ENCODE results near the gene SCUBE2.

The SCUBE2 gene

DNA sequence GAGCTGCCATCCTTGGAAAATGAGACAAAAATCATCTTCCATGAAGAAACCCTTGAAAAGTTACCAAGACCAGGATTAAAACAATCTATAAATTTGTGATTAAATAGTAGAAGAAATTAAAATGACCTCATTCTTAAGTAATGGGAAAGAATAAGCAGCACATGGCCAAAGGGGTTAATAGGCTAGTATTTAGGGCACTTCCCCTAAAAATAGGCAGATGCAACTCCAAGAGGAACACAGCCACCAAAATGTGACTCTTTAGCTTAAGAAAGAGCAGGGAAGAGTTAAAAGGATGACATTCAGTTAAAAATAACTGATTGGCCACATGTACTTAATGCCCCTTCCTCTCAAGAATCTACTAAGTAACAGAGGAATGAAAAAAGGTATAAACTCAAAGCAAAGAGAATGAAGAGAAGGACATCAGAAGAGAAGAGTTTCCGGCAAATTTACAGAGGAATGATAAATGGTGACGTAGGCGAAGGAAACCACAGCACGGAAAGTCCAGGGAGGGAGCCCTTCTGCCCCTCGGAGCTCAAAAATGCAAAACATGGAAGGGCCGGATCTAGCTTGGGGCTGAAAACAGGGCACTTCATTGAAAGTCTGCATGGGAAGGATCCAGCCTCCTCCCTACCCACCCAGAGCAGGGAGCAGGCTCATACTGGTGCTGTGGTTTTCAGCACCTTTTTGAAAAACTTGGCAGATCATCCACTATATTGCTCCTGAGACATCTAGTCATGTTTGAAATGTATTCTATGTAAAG lies 17.8 kb downstream of the SCUBE2 start:
- FAIRE-seq, result no peak

DNA sequence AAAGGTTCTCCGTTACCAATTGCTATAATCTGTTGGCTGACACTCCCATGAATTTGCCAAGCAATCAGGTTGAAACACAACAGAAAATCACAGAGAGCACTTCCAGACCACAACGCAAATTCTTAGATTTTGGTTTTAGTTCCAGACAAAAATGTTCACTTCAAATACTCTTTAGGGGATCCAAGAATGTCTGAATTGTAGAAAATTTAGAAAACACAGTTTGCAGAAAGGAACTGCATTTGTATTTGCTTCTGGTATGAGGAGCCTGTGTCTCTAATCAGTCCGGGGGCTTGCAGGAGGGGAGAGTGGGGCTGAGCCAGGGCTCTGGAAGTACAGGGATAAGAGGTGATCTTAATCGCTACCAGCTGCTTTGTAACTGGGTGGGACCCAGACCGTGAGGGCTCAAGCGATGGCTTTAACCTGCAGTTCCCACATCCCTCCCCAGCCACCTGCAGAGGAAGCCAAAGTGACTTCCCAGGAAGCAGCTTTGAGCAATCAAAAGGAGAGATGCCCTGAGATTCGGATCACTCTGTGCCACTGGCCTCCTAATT lies 18.7 kb downstream of the SCUBE2 start:
- no peak for FAIRE-seq

DNA sequence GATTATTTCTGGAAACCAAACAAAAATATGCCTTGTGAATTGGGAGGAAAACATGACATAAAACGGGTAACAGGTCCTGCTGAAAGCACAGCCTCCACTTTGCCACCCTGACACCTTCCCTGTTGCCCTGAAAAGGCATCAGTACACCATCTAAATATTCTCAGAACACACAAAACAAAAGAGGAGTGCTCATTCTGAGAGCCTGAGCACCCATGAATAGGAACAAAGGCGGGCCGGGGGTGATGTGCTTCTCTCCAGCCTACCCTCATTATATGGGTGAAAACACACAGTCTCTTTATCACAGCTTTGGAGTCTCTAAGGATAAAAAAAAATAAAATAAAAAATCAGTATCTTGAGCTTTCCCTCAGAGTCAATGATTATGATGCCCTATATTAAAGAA lies 19.7 kb downstream of the SCUBE2 start:
- no peak for FAIRE-seq

DNA sequence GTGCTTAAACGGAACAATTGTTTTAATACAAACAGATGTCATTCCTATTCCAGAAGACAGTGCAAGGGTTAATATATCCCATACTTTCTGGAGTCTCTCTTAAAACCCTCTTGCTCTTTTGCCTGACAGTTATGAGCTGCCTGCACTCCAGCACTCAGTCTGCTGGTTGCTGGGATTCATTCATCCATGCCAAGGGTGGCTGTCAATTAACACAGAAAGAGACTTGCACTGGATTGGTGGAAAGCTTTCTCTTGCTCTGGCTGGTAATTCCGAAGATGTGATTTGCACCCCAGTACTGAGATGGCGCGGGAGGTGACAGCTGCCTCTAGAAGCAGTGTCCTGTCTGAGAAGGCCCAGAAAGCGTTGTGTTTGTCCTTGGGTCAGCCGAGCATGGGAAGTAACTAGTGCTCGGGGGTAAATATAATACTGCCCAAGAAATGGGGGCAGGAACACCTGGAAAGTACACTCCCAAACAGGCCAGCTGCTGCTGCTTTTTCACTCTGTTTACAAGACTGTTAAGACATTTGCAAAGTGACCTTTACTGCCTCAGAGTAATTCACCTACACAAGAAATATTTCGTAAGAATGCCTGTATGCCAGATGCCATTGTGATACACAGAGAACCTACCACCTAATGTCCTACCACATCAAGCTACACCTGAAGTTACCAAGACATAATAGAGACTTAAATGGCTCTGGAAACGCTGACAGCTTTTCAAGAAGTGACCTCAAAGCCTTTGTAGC lies 20.5 kb downstream of the SCUBE2 start:
- FAIRE-seq, result no peak

DNA sequence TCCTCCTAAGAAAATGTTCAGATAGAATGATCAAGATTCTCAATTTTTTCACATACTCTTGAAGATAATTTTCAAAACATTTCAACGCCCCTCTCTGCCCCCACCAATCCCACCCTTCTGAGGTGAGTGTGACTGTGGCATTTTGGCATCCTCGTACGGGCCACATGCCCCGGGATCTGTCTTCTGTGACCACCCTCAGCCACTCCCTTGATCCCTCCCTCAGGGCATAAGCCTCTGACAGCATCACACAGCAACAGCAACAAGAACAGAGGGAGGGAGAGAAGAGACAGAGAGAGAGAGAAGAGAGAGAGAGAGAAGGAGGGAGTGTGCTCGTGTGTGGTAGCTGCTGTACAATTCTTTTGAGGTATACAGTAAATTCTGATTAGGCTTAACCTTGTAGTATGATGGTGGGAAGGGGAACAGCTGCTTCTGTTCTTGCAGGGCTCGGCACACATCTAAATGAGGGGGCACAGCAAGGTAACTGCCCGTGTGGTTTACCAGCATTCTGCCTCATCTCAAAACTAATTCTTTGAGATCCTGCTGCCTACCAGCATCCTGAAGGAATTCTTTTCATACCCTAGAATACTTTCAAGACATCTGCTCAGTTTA lies 21.4 kb downstream of the SCUBE2 start:
- no peak for FAIRE-seq

DNA sequence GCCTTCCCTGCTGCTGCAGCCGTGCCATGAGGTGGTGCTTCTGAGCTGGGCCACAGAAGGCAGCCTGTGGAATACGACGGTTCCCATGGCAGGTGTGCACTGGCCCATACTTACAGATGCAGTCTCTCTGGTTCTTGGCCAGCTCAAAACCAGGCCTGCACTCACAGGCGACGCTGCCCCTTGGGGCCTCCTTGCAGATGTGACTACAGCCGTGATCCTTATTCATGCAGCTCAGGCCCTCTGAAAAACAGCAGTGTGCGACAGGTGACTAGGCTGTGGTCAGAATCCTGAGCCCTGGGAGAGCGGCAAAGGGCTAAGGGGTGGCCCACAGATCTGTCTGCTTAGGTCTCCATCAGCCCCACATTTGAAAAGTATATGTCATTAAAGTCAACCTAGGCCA lies 22.1 kb downstream of the SCUBE2 start:
- FAIRE-seq, result no peak

DNA sequence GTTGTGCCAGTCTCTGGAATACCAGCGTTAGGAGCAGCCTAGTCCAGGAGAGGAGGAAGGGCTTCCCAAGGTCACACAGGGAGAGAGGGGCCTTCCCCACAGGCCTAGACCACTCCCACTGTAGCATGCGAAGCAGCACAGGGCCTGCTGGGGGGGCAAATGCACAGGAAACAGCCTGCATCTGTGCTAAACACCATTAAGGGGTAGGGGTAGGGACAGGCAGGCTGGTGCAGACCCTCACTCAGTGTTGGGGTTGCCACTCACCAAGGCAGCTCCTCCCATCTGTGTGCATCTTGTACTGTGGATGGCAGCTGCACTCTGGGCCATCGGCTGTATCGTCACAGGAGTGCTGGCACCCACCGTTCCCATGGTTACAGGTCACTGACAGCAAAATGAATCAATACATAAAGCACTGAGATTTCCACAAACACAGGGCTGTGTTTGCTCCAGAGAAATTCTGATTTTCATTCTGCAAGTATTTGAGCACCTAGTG lies 24.9 kb downstream of the SCUBE2 start:
- no peak for FAIRE-seq

DNA sequence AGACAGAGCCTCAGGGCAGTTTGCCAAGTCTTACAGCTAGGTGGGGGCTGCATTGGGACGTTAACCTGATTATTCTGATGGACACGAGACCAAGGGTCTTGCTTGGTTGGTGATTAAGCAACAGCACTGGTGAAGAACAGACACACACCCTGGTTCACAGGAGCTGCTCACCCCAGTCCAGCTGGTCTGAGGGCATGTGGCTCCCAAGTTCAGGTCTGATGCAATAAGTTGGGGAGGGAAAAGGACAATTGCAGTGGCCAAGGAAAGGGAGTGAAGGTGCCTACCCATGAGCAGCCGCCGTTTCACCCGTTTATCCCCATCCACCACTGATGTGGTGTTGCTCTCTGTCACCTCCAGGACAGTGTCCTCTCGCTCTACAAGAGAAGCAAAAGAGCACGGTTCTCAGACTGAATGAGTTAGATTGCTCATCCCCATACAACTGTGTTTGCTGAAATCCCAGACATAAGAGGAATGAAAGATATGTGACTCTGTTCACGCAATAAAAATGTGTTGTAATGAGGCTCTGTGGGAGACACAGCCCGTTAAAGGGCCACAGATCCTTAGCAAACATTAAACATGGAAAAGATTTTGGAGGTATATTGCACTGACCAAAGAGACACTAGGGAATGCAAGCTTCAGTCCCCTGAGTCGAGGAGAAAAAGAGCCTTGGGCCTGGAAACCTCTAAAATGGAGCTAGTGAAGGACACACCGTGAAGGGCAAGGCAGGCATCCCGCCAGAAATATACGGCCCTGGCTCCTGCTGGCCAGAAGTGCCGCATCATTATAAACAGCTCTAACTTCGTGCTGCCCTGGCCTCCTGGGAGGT lies 25.6 kb downstream of the SCUBE2 start:
- FAIRE-seq, result no peak

DNA sequence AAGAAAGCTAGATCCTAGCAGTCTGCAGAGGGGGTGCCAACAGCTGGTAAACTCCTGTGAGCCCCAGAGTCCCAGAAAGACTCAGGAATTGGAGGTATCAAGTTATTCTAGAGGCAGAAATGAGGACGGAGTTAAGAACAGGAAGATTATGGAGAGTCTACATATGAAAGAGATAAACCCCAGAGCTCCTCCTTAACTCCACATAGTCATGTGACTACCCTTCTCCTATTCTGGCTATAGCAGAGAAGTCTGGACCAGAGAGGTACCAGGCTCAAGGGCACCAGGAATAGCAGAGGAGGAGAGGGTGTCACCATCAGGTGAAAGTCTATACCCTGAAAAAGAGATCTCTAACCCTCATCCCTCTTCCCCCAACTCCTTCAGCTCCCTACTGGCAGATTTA lies 29.6 kb downstream of the SCUBE2 start:
- FAIRE-seq, result no peak

DNA sequence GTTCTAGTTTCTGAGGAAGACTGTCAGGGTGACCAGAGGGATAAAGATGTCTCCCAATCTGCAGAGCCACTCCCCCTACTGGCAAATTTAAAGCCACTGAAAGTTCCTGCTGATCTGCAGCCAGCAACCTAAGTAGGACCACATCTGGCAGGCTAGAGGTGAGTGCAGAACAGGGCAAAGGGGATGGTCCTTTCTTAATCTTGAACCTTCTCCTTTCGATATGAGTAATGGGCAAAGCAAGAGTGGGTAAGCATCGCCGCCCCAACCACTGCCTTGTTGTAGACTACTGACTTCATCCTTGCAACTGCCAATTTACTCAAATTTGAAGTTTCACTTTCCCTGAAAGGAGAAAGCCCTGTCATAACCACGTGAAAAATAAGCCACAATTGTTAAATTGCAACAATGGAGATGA lies 30.7 kb downstream of the SCUBE2 start:
- FAIRE-seq, result no peak

DNA sequence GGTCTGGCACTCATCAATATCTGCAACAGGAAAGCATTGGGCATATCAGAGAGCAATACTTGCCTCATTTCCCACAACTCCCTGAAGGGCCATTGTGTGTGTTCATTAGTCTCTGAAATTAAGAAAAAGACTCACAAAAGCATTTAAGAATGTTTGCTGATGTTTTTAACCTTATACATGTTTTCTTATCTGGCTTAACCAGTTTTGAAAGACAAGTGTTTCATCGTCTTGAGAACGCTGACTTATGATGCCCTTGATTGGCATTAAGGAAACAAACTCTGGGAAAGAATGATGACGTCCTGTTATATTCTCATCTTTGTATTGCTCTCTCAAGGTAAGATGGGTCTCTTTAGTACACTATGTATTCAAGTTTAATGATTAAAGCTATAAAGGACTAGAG lies 32.0 kb downstream of the SCUBE2 start:
- FAIRE-seq, result no peak

DNA sequence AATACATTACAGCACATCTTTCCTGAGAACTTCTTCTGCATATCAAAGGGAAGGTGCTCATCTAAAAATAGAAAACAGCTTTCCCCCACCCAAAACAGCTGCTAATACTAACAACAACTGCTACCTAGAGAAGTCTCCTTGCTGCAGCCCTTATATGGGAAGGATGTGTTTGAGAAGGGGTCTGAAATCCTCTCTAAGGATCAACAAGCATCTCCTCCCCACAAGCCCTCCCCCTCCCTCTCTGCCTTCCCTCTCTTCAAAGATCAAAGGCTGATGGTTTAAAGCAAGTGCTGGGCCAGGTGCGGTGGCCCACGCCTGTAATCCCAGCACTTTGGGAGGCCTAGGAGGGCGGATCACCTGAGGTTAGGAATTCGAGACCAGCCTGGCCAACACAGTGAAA lies 33.5 kb downstream of the SCUBE2 start:
- FAIRE-seq, result no peak

DNA sequence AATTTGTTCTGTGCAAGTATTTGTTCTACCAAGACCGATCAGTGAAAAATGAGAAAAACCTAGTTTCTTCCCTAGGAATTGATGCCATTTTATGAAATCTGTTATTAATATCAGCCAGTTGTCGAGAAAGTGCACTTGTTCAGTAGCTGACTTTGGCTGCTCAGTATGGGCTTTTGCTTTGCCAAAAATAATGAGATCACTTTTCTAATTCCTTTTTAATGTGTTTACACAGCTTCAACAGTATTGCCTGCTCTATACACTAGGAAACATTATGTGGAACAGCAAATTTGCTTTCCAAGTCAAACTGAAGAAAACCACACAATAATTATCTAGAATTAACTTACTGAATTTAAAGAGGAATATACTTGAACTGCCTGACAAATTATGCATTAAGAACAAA lies 34.4 kb downstream of the SCUBE2 start:
- no peak for FAIRE-seq

DNA sequence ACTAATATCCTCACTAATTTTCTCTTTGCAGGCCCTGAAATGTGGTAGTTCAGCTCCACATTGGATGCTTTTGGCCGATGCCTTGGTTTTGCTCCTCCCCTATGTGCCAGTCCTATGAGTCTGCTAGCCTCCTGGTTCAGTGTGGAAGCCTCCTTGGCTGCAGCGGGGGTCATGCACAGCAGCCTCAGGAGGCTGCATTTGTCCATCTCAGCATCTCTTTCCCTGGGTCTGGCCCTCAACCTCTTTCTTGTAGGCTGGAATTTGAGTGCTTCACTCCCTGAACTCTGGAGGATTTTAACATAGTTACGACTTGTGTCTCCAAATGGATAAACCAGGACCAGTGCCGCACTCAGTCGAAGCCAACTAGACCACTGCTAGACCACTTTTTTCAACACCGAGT lies 34.9 kb downstream of the SCUBE2 start:
- no peak for FAIRE-seq

DNA sequence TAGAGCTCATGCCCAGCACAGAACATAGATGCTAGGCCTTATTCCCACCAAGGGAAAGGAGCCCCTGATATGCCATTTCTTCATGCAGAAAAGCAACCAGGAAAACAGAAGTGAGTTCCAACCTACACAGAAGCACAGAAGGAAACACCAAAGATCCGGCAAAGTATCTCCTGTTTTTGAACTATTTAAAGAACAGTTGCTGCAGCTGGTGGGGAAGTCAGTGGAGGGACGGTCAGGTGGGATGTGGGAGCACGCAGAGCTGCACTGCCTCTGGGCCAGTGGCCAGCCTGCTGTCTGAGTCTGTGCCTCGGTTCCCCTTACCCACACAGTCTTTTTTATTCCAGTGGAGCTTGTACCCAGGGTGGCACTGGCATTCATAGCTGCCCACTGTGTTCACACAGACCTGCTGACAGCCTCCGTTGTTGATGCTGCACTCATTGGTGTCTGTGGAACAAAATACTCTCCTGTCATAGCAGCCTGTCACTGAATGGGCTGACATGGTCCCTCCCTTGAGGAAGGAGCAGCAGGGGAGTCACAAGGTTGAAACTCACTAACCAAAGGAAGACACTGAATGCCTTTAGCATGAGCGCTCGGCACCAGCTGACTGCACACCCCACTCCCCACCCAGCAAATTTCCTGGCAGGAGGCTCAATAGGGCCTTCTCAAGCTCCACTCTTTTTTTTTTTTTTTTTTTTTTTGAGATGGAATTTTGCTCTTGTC lies 37.9 kb downstream of the SCUBE2 start:
- no peak for FAIRE-seq

DNA sequence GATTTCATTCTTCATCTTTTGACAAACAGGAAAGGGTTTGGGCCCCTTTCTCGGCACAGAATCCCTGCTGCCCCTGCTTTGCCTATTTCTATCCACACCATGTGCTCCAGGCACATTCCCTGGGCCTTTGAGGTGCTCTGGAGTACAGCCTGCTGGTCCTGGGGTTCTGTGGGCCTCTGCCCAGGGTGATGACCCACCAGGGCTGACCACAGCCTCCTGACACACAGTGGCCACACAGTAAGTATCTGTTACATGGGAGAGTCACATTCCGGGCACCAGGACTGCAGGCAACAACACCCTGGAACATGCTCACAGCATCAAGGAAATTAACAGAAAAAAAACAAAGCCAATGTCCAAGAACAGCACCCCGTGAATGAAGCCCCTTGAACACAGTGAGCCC lies 39.1 kb downstream of the SCUBE2 start:
- no peak for FAIRE-seq

DNA sequence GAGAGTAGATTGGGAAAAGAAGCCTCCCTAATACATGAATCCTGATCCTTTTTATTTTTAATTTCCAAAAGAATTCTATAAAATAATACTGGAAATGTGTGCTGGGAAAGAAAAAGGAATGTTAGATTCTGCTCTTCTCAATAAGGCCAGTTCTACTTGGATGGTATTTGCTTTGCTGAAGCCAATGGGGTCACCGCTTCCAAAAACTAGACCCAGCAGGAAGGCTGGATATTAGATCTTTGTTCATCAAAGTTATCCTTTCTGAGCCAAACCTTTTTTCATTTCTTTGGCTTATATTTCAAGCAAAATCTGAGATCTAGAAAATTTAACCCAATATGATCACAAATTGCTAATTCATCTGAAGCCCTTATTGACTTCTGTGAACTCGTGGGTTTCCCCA lies 41.4 kb downstream of the SCUBE2 start:
- no peak for FAIRE-seq

DNA sequence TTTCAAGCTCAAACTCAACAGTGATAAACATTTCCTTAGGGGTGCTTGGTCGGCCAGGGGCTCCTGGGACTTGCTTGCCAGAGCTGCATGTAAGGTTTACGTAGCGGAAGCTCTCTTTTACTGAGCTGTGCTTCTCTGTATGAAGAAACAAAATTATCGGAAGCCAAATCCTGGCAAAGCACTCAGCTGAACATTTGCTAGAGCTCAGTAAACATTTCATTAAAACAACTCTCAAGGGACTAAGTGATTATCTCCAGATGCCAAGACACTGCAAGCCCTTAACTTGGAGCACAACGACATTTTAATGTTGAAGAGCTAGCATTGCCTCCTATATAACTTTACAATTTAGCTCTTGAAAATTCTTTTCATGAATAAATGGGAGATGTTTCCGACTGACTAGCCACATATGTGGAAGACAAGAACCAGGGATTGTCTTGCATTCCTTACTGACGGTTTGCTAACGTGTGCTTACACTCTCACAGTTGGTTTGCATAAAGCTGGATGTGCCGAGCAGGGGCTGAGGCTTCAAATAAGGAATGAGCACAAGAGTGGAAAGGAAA lies 43.4 kb downstream of the SCUBE2 start:
- FAIRE-seq, result no peak

DNA sequence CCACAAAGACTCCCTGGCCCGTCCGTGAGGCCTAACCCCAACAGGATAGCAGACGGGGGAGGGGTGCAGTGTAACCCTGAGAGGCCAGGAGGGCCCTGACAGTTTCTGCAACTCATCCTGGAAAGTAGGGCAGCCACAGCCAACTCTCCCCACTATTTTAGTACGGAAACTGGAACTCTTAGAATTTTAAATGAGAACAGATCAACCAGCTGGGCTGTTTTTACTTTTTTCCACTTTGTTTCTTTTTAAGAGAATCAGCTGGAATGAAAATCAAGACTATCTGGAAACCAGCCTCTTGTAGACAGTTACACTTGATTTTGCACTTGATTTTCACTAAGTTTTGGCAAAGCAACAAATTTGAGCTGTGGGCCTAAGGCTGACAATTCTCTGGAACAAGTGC lies 44.9 kb downstream of the SCUBE2 start:
- FAIRE-seq, result no peak

DNA sequence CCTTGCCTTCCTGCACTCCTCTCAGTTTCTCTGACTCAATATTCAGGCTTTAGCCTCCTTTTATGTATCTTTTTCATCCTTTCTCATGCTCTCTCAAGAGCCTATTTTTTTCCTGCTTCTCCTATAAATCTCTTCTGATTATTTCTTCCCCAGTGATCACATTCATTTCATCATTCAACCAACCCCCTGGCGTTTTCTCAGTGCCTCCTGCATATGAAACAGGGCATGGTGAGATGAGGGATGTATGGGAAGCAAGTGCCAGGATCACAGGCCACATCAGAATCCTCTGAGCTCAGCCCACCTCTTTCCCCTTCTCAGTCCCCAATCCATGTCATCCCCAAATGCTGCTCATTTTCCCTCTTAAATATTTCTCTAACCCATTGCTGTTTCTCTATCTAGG lies 48.9 kb downstream of the SCUBE2 start:
- FAIRE-seq, result no peak

DNA sequence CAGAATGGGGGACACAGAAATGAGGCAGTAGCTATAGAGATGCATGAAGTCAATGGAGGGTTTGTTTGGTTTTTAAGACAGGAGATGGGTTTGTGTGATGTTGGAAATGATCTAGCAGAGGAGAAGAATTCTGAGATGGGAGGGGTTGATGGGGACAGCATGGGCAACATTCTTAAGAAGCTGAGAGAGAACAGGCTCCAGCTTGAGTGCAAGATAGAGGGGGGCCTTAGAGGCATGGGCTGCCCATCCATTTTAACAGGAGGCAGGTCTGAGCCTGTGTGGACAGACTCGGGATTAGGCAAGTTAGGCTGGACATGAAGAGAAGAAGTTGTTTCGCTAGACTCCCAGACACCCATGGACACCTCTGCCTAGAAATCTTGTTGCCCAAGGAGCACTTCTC lies 49.7 kb downstream of the SCUBE2 start:
- FAIRE-seq, result no peak

DNA sequence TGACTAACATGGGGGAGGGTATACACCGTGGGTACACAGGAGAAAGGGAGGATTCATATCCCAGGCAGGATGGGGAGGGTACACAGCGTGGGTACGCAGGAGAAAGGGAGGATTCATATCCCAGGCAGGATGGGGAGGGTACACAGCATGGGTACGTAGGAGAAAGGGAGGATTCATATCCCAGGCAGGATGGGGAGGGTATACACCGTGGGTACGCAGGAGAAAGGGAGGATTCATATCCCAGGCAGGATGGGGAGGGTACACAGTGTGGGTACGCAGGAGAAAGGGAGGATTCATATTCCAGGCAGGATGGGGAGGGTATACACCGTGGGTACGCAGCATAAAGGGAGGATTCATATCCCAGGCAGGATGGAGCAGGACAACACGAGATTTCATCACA lies 51.0 kb downstream of the SCUBE2 start:
- FAIRE-seq, result no peak
